HG03442 (cell line): ENCODE results near the gene ENAM.

Experiments
- ATAC-seq: cut with Tn5 transposase; IDR thresholded peaks from one replicate; pipeline ENCODE4 v1.9.1; 2021; ENCODE audit warnings: mild to moderate bottlenecking, moderate library complexity; ENCODE audit not compliant: unreplicated experiment

The ENAM gene

GRCh38 chr4:70628444-70628843 lies at the start of gene ENAM:
TSS of gene ENAM (plus strand) at chr4:70628744. CDS start at chr4:70629501, 757 bp downstream.
- ATAC-seq: no peak

- ATAC-seq: no peak
These were observed 46.6 kb upstream of the ENAM start for GRCh38 chr4:70581980-70582379.

GRCh38 chr4:70583952-70584834 lies 44.4 kb upstream of the ENAM start:
- ATAC-seq: no peak

DNA sequence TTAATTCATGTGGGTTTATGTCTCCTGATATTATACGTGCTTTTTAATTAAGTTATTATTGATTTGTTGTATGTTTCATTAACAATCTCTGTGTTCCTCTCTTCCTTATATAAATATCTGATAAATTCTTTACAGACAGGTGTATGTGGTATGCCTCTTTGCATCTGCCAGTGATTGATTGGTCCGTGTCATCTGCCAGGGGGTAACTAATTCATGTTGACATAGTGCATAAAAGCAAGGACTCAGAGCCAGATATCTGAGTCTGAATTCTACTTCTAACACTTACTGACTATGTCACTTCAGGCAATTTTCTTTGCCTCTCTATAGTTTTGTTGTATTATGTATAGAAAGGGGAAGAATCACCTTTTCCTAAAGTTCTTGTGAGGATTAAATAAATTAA lies 41.7 kb upstream of the ENAM start:
- no peak for ATAC-seq

DNA sequence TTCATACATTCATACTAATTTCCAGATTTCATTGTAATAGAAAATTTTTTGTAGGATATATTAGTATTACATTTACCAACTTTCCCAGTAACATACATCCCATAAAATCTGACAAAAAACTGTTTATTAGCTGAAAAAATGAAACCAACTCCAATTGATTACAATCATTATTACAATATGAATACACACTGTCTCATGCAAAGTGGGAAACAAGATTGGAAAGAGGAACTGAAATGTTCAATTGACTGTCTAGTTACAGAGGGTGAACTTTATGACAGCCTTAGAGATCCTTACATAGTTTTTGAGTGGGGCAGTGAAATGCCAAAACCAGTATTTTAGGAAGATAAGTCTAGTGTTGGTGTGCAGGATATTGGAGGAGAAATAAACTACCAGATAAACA lies 38.8 kb upstream of the ENAM start:
- ATAC-seq: peak; percentile 97

DNA sequence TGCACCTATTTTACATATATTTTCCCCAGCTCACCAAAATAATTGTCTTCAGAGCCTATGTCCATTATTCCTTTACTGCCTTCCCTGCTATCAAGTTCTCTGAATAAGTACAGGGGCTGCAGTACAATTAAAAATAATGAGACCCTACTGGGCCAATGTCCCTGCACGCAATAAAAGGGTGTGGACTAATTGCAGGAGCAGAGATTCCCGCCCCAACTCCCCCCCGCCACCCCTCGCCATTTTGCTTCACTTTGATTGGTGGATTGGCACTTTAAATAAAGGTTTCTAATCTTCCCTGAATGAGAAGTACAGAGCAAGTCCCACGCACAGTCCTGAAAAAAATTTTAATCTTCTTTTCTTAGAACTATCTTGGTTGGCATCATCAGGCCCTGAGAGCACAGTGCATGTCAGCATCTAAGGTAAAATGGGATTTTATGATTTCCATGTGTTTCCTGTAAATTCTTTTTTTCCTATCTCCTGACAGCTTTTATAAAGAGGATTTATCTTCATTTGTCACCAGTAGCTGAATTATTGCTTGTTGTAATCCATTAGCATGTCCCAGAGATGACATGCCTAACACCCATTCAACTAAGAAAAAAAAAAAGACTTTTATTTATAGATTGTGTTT lies 36.5 kb upstream of the ENAM start, which contains the start of gene AMBN:
Gene AMBN, plus strand, starts transcription at position 302 of the 628 bp plus-strand sequence. Its CDS starts 103 bp downstream, at position 405.
- no peak for ATAC-seq

DNA sequence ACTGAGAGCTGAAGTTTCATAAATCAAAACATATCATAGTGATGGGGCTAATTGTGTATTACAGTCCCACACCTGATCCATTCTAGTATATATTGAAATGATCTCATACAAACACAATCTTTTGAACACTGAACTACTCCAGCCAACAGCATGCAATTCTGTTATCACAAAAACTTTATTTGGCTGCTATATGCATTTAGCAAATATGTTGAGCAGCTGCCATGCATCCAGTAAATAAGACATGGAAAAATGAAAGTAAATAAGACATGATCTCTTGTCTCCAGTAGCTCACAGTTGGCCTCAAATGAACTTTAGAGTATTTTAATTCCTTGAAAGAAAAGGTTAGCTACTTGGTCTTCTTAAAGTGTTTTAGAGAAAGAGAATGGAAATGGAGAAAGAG lies 34.3 kb upstream of the ENAM start:
- no peak for ATAC-seq

DNA sequence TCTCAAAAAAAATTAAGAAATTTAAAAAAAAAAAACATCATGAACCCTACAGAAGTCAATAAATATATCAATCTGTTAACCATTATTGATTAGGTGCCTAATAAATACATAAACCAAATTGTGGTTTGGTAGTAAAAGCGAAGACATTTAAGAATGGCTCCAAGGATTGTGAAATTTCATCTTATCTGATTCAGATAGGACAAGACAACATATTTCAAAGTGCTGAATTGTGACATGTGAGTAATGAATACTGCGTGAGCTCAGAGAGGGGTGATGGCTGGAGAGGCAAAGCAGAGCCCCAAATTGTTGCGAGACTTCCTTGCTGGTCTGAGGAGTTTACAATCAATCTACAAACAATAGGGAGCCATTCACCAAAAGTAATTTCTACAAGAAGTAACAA lies 28.2 kb upstream of the ENAM start:
- no peak for ATAC-seq

GRCh38 chr4:70600977-70601376 lies 27.6 kb upstream of the ENAM start:
- no peak for ATAC-seq

- ATAC-seq: peak; percentile 96
These were observed 27.0 kb upstream of the ENAM start for GRCh38 chr4:70601422-70602039.

DNA sequence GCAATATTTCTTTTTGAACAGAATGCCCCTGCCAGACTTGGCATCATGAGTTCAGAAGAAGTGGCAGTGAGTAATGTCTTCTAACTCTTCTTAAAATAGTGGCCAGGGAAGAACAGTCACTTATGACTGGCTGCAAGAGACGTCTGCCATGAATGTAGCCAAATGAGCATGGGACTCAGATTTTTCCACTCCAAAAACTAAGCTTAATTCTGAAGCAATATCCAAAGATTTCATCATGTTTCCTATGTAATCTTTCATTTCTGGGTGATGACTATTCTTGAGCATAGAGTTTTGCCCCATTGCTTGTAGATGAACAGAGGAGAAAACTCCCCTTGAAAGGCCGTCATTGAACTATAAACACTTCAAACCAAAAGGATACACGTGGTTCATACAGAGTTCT lies 24.7 kb upstream of the ENAM start:
- no peak for ATAC-seq

DNA sequence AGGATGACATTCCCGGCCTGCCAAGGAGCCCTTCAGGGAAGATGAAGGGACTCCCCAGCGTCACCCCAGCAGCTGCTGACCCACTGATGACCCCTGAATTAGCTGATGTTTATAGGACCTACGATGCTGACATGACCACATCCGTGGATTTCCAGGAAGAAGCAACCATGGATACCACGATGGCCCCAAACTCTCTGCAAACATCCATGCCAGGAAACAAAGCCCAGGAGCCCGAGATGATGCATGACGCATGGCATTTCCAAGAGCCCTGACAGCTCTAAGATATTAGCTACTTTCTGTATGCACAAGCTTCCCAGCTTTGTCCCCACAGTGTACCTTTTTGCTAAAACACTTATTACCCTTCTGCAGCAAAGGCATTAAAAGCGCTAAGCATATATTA lies 22.1 kb upstream of the ENAM start:
- ATAC-seq: no peak

- no peak for ATAC-seq
These were observed 21.1 kb upstream of the ENAM start for GRCh38 chr4:70607334-70607853.

- no peak for ATAC-seq
These were observed 20.2 kb upstream of the ENAM start for GRCh38 chr4:70608324-70608723.

- no peak for ATAC-seq
These were observed 15.0 kb upstream of the ENAM start for GRCh38 chr4:70613306-70614183.

DNA sequence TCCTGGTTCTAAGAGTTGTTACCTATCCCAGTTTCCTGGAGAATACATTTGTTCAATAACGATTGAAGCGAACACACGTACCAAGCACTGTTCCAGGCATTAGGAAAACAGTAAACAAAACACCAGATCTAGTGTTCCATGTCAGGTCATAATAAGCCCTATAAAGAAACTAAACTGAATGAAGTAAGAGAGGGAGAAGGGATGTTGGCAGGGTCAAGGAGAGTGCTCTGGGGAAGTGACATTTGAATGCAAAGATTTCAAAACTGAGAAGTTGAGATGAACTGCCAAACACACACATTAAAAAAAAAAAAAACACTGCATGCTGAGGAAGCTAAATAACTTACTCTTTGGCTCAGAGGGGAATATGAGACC lies 14.4 kb upstream of the ENAM start:
- no peak for ATAC-seq

GRCh38 chr4:70619288-70619687 lies 9.3 kb upstream of the ENAM start:
- ATAC-seq: no peak

- ATAC-seq: no peak
These were observed 8.8 kb upstream of the ENAM start for GRCh38 chr4:70619778-70620177.

GRCh38 chr4:70623323-70623722 lies 5.2 kb upstream of the ENAM start:
- ATAC-seq: no peak

- no peak for ATAC-seq
These were observed 4.2 kb upstream of the ENAM start for GRCh38 chr4:70624226-70624793.
